ENCODE results near the gene EXOSC10. TPM values are rescaled to one million over a fixed set of nuclear protein-coding genes. Genes with fewer than 3 reads are reported as not detected.

The EXOSC10 gene
- total and polyA plus RNA-seq, 2 of the 13 experiments (the other 11 are each of a cell fraction or from before 2014, with no cell fraction given): 48.4 to 67.6 TPM

DNA sequence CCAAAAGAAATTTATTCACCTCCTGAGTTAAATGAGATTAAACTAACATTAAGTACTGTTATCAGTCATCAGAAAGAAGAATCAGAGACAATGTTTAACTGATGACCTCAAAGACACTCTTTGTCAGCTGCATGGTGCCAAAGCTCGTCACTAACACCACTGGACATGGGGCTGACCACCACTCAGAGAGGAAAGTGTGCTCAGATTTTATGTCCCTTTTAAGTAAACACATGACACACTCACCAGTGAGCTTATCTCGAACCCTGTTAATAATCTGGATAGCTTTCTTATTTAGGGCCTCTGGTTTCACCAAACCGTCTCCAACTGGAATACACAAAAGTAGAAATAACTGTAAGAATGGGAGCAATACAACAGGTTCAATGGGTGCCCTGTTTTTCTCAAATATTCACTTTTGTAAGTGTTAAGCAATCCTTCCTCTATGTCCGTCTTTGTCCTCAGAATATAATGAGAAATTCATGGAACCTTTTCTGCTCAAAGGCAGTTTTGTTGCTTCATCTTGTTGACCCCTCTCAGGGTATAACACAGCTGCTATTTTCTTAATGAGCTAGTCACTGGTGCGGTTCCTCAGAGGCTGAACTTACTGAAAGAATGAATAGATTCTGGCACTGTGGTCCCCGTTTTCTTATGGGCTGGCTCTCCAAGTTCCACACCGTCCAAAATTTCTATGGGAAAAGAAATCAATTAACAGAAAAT, 9.5 kb upstream of the EXOSC10 start:
- FAIRE-seq (no peak), DNase-seq (ENCODE audit: low spot score) (no peak), ATAC-seq (no peak)
- Histone ChIP-seq H3K9ac (ENCODE audit: insufficient read depth, low read depth, low read length) (no peak overlapping the region), H3K9me3 (ENCODE audit: low read length) (no peaks in the 10 kb centered on the region), H3K4me2 (ENCODE audit: low read depth, low read length) (no peak overlapping the region), H3K27me3 (ENCODE audit: control insufficient read depth in 1 of 2, insufficient read depth in 2 of 2, low read length in 2 of 2) (no peaks in the 10 kb centered on the region), H3K79me2 (ENCODE audit: insufficient read depth, low read length) (no peaks in the 10 kb centered on the region), H2AFZ (ENCODE audit: low read length) (no peak overlapping the region), H3K4me1 (ENCODE audit: insufficient read depth, low read length) (no peaks in the 10 kb centered on the region), H4K20me1 (ENCODE audit: insufficient read depth, low read length) (no peaks in the 10 kb centered on the region), H3K4me3 (replicated peaks in 1 of 3; ENCODE audit: insufficient read depth in 1 of 3, low read depth in 2 of 3, low read length in 3 of 3) (no peak overlapping the region), H3K27ac (ENCODE audit: extremely low read length, insufficient read depth, low read length) (no peak overlapping the region), H3K36me3 (replicated peaks in 1 of 2; ENCODE audit: control insufficient read depth in 1 of 2, insufficient read depth in 2 of 2, low read length in 2 of 2) (peaks cover 14 to 53% of the 10 kb centered on the region in 2 experiments; a peak in 4 of 5 replicates)
- ChIA-PET POLR2A (no interaction called here), CTCF (ENCODE audit: low intra/inter-chr PET ratio, low total read pairs) (no interaction called here)
- in situ Hi-C loops (cut with HindIII; ENCODE audit: extremely low pct_ligation_motif_present, low pct_unique_long_range_greater_than_20kb) (no loop called here), intact Hi-C loops (cut with micrococcal nuclease; ENCODE audit: unreplicated experiment) (no loop called here)
- 95% methylated on average over 7 of the region's 7 CpGs for WGBS (ENCODE audit: low lambda C conversion rate)
- BruUV-seq (replicated peaks): no TSS peak
- TF ChIP-seq, protein P1, sequence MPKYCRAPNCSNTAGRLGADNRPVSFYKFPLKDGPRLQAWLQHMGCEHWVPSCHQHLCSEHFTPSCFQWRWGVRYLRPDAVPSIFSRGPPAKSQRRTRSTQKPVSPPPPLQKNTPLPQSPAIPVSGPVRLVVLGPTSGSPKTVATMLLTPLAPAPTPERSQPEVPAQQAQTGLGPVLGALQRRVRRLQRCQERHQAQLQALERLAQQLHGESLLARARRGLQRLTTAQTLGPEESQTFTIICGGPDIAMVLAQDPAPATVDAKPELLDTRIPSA (CRISPR knock-in tag; IDR thresholded peaks at IDR 0.05; ENCODE audit: borderline replicate concordance): no peak
- no peak for TF ChIP-seq PITX1 (CRISPR knock-in tag; IDR thresholded peaks at IDR 0.05)
- TF ChIP-seq, protein P2, sequence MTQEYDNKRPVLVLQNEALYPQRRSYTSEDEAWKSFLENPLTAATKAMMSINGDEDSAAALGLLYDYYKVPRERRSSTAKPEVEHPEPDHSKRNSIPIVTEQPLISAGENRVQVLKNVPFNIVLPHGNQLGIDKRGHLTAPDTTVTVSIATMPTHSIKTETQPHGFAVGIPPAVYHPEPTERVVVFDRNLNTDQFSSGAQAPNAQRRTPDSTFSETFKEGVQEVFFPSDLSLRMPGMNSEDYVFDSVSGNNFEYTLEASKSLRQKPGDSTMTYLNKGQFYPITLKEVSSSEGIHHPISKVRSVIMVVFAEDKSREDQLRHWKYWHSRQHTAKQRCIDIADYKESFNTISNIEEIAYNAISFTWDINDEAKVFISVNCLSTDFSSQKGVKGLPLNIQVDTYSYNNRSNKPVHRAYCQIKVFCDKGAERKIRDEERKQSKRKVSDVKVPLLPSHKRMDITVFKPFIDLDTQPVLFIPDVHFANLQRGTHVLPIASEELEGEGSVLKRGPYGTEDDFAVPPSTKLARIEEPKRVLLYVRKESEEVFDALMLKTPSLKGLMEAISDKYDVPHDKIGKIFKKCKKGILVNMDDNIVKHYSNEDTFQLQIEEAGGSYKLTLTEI (CRISPR knock-in tag; conservative IDR thresholded peaks at IDR 0.05): no peak
- no peak for TF ChIP-seq DNMT1 (CRISPR knock-in tag; IDR thresholded peaks at IDR 0.05)
- TF ChIP-seq ARID3A (IDR thresholded peaks at IDR 0.05; ENCODE audit: low read depth, low read length): no peak
- TF ChIP-seq MED13 (CRISPR knock-in tag; IDR thresholded peaks at IDR 0.05): no peak
- TF ChIP-seq SRSF9 (IDR thresholded peaks at IDR 0.05; ENCODE audit: borderline replicate concordance, insufficient read depth, low read depth, low read length, poor library complexity, severe bottlenecking): no peak
- no peak for TF ChIP-seq PLRG1 (conservative IDR thresholded peaks at IDR 0.05)
- TF ChIP-seq ZNF883 (CRISPR knock-in tag; IDR thresholded peaks at IDR 0.05; ENCODE audit: not compliant biosample characterization): no peak
- TF ChIP-seq, protein P3, sequence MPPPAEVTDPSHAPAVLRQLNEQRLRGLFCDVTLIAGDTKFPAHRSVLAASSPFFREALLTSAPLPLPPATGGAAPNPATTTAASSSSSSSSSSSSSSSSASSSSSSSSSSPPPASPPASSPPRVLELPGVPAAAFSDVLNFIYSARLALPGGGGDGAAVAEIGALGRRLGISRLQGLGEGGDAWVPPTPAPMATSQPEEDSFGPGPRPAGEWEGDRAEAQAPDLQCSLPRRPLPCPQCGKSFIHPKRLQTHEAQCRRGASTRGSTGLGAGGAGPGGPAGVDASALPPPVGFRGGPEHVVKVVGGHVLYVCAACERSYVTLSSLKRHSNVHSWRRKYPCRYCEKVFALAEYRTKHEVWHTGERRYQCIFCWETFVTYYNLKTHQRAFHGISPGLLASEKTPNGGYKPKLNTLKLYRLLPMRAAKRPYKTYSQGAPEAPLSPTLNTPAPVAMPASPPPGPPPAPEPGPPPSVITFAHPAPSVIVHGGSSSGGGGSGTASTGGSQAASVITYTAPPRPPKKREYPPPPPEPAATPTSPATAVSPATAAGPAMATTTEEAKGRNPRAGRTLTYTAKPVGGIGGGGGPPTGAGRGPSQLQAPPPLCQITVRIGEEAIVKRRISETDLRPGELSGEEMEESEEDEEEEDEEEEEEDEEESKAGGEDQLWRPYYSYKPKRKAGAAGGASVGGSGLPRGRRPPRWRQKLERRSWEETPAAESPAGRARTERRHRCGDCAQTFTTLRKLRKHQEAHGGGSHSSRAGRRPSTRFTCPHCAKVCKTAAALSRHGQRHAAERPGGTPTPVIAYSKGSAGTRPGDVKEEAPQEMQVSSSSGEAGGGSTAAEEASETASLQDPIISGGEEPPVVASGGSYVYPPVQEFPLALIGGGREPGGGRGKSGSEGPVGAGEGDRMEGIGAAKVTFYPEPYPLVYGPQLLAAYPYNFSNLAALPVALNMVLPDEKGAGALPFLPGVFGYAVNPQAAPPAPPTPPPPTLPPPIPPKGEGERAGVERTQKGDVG (CRISPR knock-in tag; IDR thresholded peaks at IDR 0.05; ENCODE audit: borderline replicate concordance): no peak
- TF ChIP-seq, protein P4, sequence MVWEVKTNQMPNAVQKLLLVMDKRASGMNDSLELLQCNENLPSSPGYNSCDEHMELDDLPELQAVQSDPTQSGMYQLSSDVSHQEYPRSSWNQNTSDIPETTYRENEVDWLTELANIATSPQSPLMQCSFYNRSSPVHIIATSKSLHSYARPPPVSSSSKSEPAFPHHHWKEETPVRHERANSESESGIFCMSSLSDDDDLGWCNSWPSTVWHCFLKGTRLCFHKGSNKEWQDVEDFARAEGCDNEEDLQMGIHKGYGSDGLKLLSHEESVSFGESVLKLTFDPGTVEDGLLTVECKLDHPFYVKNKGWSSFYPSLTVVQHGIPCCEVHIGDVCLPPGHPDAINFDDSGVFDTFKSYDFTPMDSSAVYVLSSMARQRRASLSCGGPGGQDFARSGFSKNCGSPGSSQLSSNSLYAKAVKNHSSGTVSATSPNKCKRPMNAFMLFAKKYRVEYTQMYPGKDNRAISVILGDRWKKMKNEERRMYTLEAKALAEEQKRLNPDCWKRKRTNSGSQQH (CRISPR knock-in tag; IDR thresholded peaks at IDR 0.05; ENCODE audit: low read depth): no peak
- TF ChIP-seq NFATC3 (CRISPR knock-in tag; IDR thresholded peaks at IDR 0.05): no peak
- no peak for TF ChIP-seq ZNF879 (CRISPR knock-in tag; IDR thresholded peaks at IDR 0.05)
- no peak for TF ChIP-seq ZNF660 (CRISPR knock-in tag; IDR thresholded peaks at IDR 0.05; ENCODE audit: borderline replicate concordance, low read depth)

All from HepG2 (cell line).